ENCODE measurements around the gene NFILZ.
A peak's percentile ranks its signal among the peaks of the same experiment; 100 is the strongest.

NFILZ gene

GRCh38 chr19:8641908-8642547, 11.6 kb downstream of the NFILZ start:
- no peak overlapping the region for H3K27ac ChIP-seq (ENCODE audit: low read length)

GRCh38 chr19:8642561-8642960, 12.1 kb downstream of the NFILZ start:
- no peak overlapping the region for H3K4me3 ChIP-seq (ENCODE audit: low read length)
- H3K4me1 ChIP-seq (ENCODE audit: low read length), result no peaks in the 10 kb centered on the region
- no peak overlapping the region for H3K9ac ChIP-seq (ENCODE audit: low read length)

More at GRCh38 chr19:8641908-8642547, 11.6 kb downstream of the NFILZ start:
- Histone ChIP-seq H3K4me3 (ENCODE audit: low read length) (no peak overlapping the region), H3K9ac (ENCODE audit: low read length) (no peak overlapping the region), H3K79me2 (ENCODE audit: low read length) (no peaks in the 10 kb centered on the region), H3K36me3 (replicated peaks; ENCODE audit: low read depth, low read length) (no peaks in the 10 kb centered on the region), H3K4me1 (ENCODE audit: low read length) (no peaks in the 10 kb centered on the region), H3K4me2 (ENCODE audit: low read length) (no peak overlapping the region), H4K20me1 (ENCODE audit: insufficient read depth, low read length) (no peaks in the 10 kb centered on the region), H2AFZ (ENCODE audit: low read depth, low read length) (no peak overlapping the region), H3K9me3 (ENCODE audit: insufficient read depth, low read length) (0 out of 2 replicates have a peak, but pooled peaks cover 2% of the 10 kb centered on the region), H3K27me3 (ENCODE audit: low read depth, low read length) (no peaks in the 10 kb centered on the region)
- peak; percentile 48 for TF ChIP-seq CTCF (IDR thresholded peaks at IDR 0.05; ENCODE audit: low read depth, low read length)
- TF ChIP-seq EZH2phosphoT487 (IDR thresholded peaks at IDR 0.05; ENCODE audit: low read depth), result no peak

GRCh38 chr19:8643860-8644653, 13.6 kb downstream of the NFILZ start:
- Histone ChIP-seq H3K79me2 (ENCODE audit: low read length) (no peaks in the 10 kb centered on the region), H3K27me3 (ENCODE audit: low read depth, low read length) (no peaks in the 10 kb centered on the region), H3K4me1 (ENCODE audit: low read length) (no peaks in the 10 kb centered on the region), H3K36me3 (replicated peaks; ENCODE audit: low read depth, low read length) (no peaks in the 10 kb centered on the region), H3K27ac (ENCODE audit: low read length) (no peak overlapping the region), H3K4me2 (ENCODE audit: low read length) (no peak overlapping the region), H3K4me3 (ENCODE audit: low read length) (no peak overlapping the region), H3K9ac (ENCODE audit: low read length) (no peak overlapping the region), H2AFZ (ENCODE audit: low read depth, low read length) (no peak overlapping the region), H4K20me1 (ENCODE audit: insufficient read depth, low read length) (no peaks in the 10 kb centered on the region), H3K9me3 (ENCODE audit: insufficient read depth, low read length) (0 out of 2 replicates have a peak, but pooled peaks cover 2% of the 10 kb centered on the region)
- TF ChIP-seq CTCF (IDR thresholded peaks at IDR 0.05; ENCODE audit: low read depth, low read length) (no peak), EZH2phosphoT487 (IDR thresholded peaks at IDR 0.05; ENCODE audit: low read depth) (no peak)

More at GRCh38 chr19:8642561-8642960, 12.1 kb downstream of the NFILZ start:
- H3K27me3 ChIP-seq (ENCODE audit: low read depth, low read length), result no peaks in the 10 kb centered on the region
- 0 out of 2 replicates have a peak, but pooled peaks cover 2% of the 10 kb centered on the region for H3K9me3 ChIP-seq (ENCODE audit: insufficient read depth, low read length)
- H2AFZ ChIP-seq (ENCODE audit: low read depth, low read length), result no peak overlapping the region
- no peak overlapping the region for H3K4me2 ChIP-seq (ENCODE audit: low read length)
- H3K79me2 ChIP-seq (ENCODE audit: low read length), result no peaks in the 10 kb centered on the region
- no peaks in the 10 kb centered on the region for H4K20me1 ChIP-seq (ENCODE audit: insufficient read depth, low read length)
- H3K27ac ChIP-seq (ENCODE audit: low read length), result no peak overlapping the region
- no peaks in the 10 kb centered on the region for H3K36me3 ChIP-seq (replicated peaks; ENCODE audit: low read depth, low read length)
- TF ChIP-seq EZH2phosphoT487 (IDR thresholded peaks at IDR 0.05; ENCODE audit: low read depth) (no peak), CTCF (IDR thresholded peaks at IDR 0.05; ENCODE audit: low read depth, low read length) (no peak)

- H3K4me2 ChIP-seq (ENCODE audit: low read length), result no peak overlapping the region
- no peak overlapping the region for H3K4me3 ChIP-seq (ENCODE audit: low read length)
- no peaks in the 10 kb centered on the region for H4K20me1 ChIP-seq (ENCODE audit: insufficient read depth, low read length)
- H3K4me1 ChIP-seq (ENCODE audit: low read length), result no peaks in the 10 kb centered on the region
- no peak overlapping the region for H3K9ac ChIP-seq (ENCODE audit: low read length)
- no peaks in the 10 kb centered on the region for H3K79me2 ChIP-seq (ENCODE audit: low read length)
- H3K27ac ChIP-seq (ENCODE audit: low read length), result no peak overlapping the region
- no peaks in the 10 kb centered on the region for H3K36me3 ChIP-seq (replicated peaks; ENCODE audit: low read depth, low read length)
- TF ChIP-seq EZH2phosphoT487 (IDR thresholded peaks at IDR 0.05; ENCODE audit: low read depth), result no peak
- no peaks in the 10 kb centered on the region for H3K9me3 ChIP-seq (ENCODE audit: insufficient read depth, low read length)
- H2AFZ ChIP-seq (ENCODE audit: low read depth, low read length), result no peak overlapping the region
- H3K27me3 ChIP-seq (ENCODE audit: low read depth, low read length), result no peaks in the 10 kb centered on the region
Measured at GRCh38 chr19:8648240-8648639, 17.8 kb downstream of the NFILZ start.
